Epithelial cell of proximal tubule (primary cell): ENCODE results near the gene TTLL13. TPM values are rescaled to one million over a fixed set of nuclear protein-coding genes. Genes with fewer than 3 reads are reported as not detected.

Experiments used
- DNase-seq: peaks from one replicate; pipeline ENCODE4 v3.0.0-alpha.2; 2011; ENCODE audit warnings: low read depth
- H3K4me3 ChIP-seq: 2 replicates; pipeline ENCODE4 v1.5.1; 2011; ENCODE audit warnings: low read depth, mild to moderate bottlenecking, low read length
- CTCF ChIP-seq: conservative IDR thresholded peaks from 2 replicates; pipeline ENCODE4 v1.5.1; 2012; ENCODE audit warnings: low read depth, mild to moderate bottlenecking, low read length
- total RNA-seq: library from RNA; depleted of rRNA; stranded (reverse); fragments of >200 nt; gene quantifications from 2 replicates; pipeline ENCODE4 v1.2.3, GENCODE V29; 2015

The TTLL13 gene
- total RNA-seq, 1 donor from 2014 or later, result not detected

GRCh38 chr15:90211009-90211408, 38.3 kb upstream of the TTLL13 start:
- H3K4me3 ChIP-seq, result peak overlapping the region; percentile 23
- no peak for DNase-seq
- no peak for TF ChIP-seq CTCF

- TF ChIP-seq CTCF, result no peak
- H3K4me3 ChIP-seq, result peak overlapping the region; percentile 23
- no peak for DNase-seq
These were observed 37.8 kb upstream of the TTLL13 start for GRCh38 chr15:90211440-90212143.

- no peak for TF ChIP-seq CTCF
- peak overlapping the region; percentile 8 for H3K4me3 ChIP-seq
- no peak for DNase-seq
These were observed 36.9 kb upstream of the TTLL13 start for GRCh38 chr15:90212221-90213098.

GRCh38 chr15:90213122-90213817, 36.1 kb upstream of the TTLL13 start:
- TF ChIP-seq CTCF, result no peak
- no peak overlapping the region for H3K4me3 ChIP-seq
- no peak for DNase-seq

DNA sequence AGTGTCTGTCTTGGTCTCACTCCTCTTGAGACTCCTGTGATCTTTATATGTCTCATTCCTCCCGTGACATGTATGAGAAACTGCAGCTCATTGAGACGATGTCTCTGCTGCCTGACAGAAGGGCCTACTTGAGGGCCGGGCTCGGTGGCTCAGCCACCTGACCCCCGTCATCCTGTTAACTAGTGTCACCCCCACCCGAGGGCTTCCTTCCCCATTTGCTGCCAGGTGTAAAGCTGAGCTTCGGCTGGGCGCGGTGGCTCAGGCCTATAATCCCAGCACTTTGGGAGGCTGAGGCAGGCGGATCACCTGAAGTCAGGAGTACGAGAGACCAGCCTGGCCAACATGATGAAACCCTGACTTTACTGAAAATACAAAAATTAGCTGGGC, 35.5 kb upstream of the TTLL13 start:
- H3K4me3 ChIP-seq, result no peak overlapping the region
- no peak for TF ChIP-seq CTCF
- DNase-seq, result no peak

DNA sequence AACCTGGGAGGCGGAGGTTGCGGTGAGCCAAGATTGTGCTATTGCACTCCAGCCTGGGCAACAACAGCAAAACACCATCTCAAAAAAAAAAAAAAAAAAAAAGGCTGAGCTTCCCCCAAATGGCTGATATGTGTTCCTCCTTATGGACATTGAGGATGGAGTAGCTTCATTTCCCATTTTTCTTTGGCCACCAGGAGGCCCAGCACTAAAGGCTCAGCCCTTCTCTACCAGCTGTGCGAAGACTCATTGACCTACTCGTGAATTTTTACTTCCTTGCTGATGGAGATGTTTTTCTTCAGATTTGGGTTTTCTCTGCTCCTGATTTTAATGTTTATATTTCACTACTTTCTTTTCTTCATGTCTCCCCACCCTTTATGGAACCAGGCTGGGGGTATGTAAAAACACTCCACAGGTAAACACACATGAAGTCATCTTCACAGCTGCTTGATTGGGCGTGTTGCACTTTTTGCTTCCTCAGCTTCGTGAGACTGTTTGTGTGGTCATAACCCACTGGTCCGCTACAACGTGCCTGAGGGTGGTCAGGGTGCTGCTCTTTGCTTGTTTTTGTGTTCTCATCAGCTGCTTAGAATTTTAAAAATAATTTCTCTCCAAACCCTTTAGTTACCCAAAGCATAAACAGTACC, 34.7 kb upstream of the TTLL13 start:
- no peak overlapping the region for H3K4me3 ChIP-seq
- no peak for DNase-seq
- TF ChIP-seq CTCF, result peak; percentile 43
